OCI-LY7 (cell line): ENCODE data around the gene CSTF2.

ENCODE experiments used
- CTCF ChIP-seq: fragments of 200-600 bp; sonication (generic); conservative IDR thresholded peaks from 2 replicates; pipeline ENCODE4 v1.5.1; 2014; ENCODE audit warnings: mild to moderate bottlenecking, antibody characterized with exemption, low read length, moderate library complexity, mixed read lengths
- EZH2phosphoT487 ChIP-seq: fragments of 200-600 bp; sonication (generic); IDR thresholded peaks from 2 replicates; pipeline ENCODE4 v1.6.1; 2018; ENCODE audit warnings: low read depth, borderline replicate concordance, mild to moderate bottlenecking, mixed run types, antibody characterized with exemption, low read length, moderate library complexity, mixed read lengths

GRCh38 chrX:100830547-100830946 is 10.4 kb downstream of the CSTF2 start:
- TF ChIP-seq CTCF (no peak), EZH2phosphoT487 (no peak)
